GM12891 (cell line): ENCODE measurements around the gene LRP11.
"Not testable (repeated sequence)": the region's sequence is repeated elsewhere in the genome, so short reads cannot be mapped to it uniquely, and the experiment has no call there.

ENCODE experiments used
- DNase-seq: peaks from one replicate; pipeline ENCODE4 v3.0.0; 2011; ENCODE audit warnings: low spot score; ENCODE audit not compliant: insufficient read length
- FAIRE-seq: peaks from 2 replicates; lab custom pipeline; 2011; peaks lifted over from hg19 to GRCh38; lab: Jason Lieb, UNC
- PAX5 ChIP-seq: IDR thresholded peaks from 2 replicates; pipeline ENCODE4 v1.6.1; 2011; ENCODE audit warnings: low read length, moderate library complexity, mild to moderate bottlenecking; ENCODE audit not compliant: insufficient read depth, severe bottlenecking
- POLR2A ChIP-seq: IDR thresholded peaks from 2 replicates; pipeline ENCODE4 v1.6.1; 2011; ENCODE audit warnings: low read depth, low read length, control low read depth
- POLR2AphosphoS5 ChIP-seq: IDR thresholded peaks from 2 replicates; pipeline ENCODE4 v1.6.1; 2011; ENCODE audit warnings: low read depth, low read length, control low read depth
- POU2F2 ChIP-seq: IDR thresholded peaks from 2 replicates; pipeline ENCODE4 v1.6.1; 2011; ENCODE audit warnings: low read depth, mild to moderate bottlenecking, control low read depth, low read length, moderate library complexity
- SPI1 ChIP-seq: IDR thresholded peaks from 2 replicates; pipeline ENCODE4 v1.6.1; 2011; ENCODE audit warnings: low read depth, low read length, control low read depth
- TAF1 ChIP-seq: IDR thresholded peaks from 2 replicates; pipeline ENCODE4 v1.6.1; 2011; ENCODE audit warnings: low read depth, low read length, control low read depth

Gene LRP11

GRCh38 chr6:149860834-149861602 lies 3.1 kb downstream of the LRP11 start:
- no peak for DNase-seq
- TF ChIP-seq POLR2A (no peak), SPI1 (no peak), TAF1 (no peak), PAX5 (no peak), POU2F2 (no peak), POLR2AphosphoS5 (no peak)
- no peak for FAIRE-seq

- TF ChIP-seq TAF1 (no peak), POU2F2 (no peak), PAX5 (no peak), POLR2A (no peak), SPI1 (no peak), POLR2AphosphoS5 (no peak)
- no peak for DNase-seq
- FAIRE-seq: no peak
These were observed 3.7 kb downstream of the LRP11 start for GRCh38 chr6:149860513-149860833.

GRCh38 chr6:149859938-149860337 lies 4.2 kb downstream of the LRP11 start:
- DNase-seq: no peak
- no peak for TF ChIP-seq PAX5
- TF ChIP-seq POU2F2: no peak
- no peak for TF ChIP-seq TAF1
- no peak for TF ChIP-seq POLR2AphosphoS5
- TF ChIP-seq POLR2A: no peak
- no peak for TF ChIP-seq SPI1
- FAIRE-seq: no peak

- no peak for FAIRE-seq
- no peak for TF ChIP-seq POLR2AphosphoS5
- TF ChIP-seq PAX5: no peak
- no peak for TF ChIP-seq POU2F2
- no peak for TF ChIP-seq SPI1
- TF ChIP-seq POLR2A: no peak
- TF ChIP-seq TAF1: no peak
- no peak for DNase-seq
These were observed 4.8 kb downstream of the LRP11 start for GRCh38 chr6:149859368-149859767.

- FAIRE-seq (no peak), DNase-seq (no peak)
- TF ChIP-seq POLR2AphosphoS5 (no peak), PAX5 (no peak), POLR2A (no peak), SPI1 (no peak), POU2F2 (no peak), TAF1 (no peak)
These were observed 6.6 kb downstream of the LRP11 start for GRCh38 chr6:149857541-149857940.

GRCh38 chr6:149856256-149856994 lies 7.7 kb downstream of the LRP11 start:
- TF ChIP-seq PAX5: no peak
- no peak for TF ChIP-seq POU2F2
- TF ChIP-seq TAF1: no peak
- no peak for TF ChIP-seq POLR2AphosphoS5
- TF ChIP-seq SPI1: no peak
- no peak for TF ChIP-seq POLR2A
- DNase-seq (no peak), FAIRE-seq (no peak)

GRCh38 chr6:149855741-149856140 lies 8.4 kb downstream of the LRP11 start:
- FAIRE-seq: no peak
- TF ChIP-seq POU2F2 (no peak), POLR2AphosphoS5 (no peak), PAX5 (no peak), TAF1 (no peak), SPI1 (no peak), POLR2A (no peak)
- no peak for DNase-seq

- TF ChIP-seq POLR2A (no peak), POLR2AphosphoS5 (no peak), SPI1 (no peak), TAF1 (no peak), PAX5 (no peak), POU2F2 (no peak)
- DNase-seq (no peak), FAIRE-seq (no peak)
These were observed 9.0 kb downstream of the LRP11 start for GRCh38 chr6:149855040-149855654.

GRCh38 chr6:149854532-149854931 lies 9.6 kb downstream of the LRP11 start:
- no peak for DNase-seq
- peak; percentile 32 for TF ChIP-seq SPI1
- TF ChIP-seq POU2F2: no peak
- no peak for FAIRE-seq

GRCh38 chr6:149854017-149854416 lies 10.1 kb downstream of the LRP11 start:
- not testable (repeated sequence) for DNase-seq, FAIRE-seq
